Parathyroid adenoma (tissue), 2 donors: Measurements from ENCODE around the gene DNAJC7.

Source experiments
- H2AFZ ChIP-seq: fragments of 300-600 bp; sonication (generic); one replicate; pipeline ENCODE4 v1.7.0; 2017; ENCODE audit warnings: antibody characterized with exemption, mild to moderate bottlenecking
- H3K27ac ChIP-seq: fragments of 300-600 bp; sonication (generic); one replicate; pipeline ENCODE4 v1.7.0; 2017
- H3K27me3 ChIP-seq: fragments of 300-600 bp; sonication (generic); one replicate; pipeline ENCODE4 v1.7.0; 2017; ENCODE audit warnings: low read length; ENCODE audit not compliant: control insufficient read depth, insufficient read depth
- H3K36me3 ChIP-seq: fragments of 300-600 bp; sonication (generic); one replicate; pipeline ENCODE4 v1.7.0; 2017; ENCODE audit warnings: low read length; ENCODE audit not compliant: control insufficient read depth, insufficient read depth
- H3K4me1 ChIP-seq: fragments of 300-600 bp; sonication (generic); one replicate; pipeline ENCODE4 v1.7.0; 2017; ENCODE audit warnings: control low read depth
- H3K4me2 ChIP-seq: fragments of 300-600 bp; sonication (generic); one replicate; pipeline ENCODE4 v1.7.0; 2017; ENCODE audit warnings: low read length
- H3K4me3 ChIP-seq: fragments of 300-600 bp; sonication (generic); one replicate; pipeline ENCODE4 v1.7.0; 2017; ENCODE audit warnings: low read depth, low read length
- H3K79me2 ChIP-seq: fragments of 300-600 bp; sonication (generic); one replicate; pipeline ENCODE4 v1.7.0; 2017; ENCODE audit warnings: control low read depth
- H3K9ac ChIP-seq: fragments of 300-600 bp; sonication (generic); one replicate; pipeline ENCODE4 v1.7.0; 2017; ENCODE audit warnings: mild to moderate bottlenecking
- H3K9me3 ChIP-seq: fragments of 300-600 bp; sonication (generic); one replicate; pipeline ENCODE4 v1.7.0; 2017; ENCODE audit warnings: low read length; ENCODE audit not compliant: control insufficient read depth
- CTCF ChIP-seq: fragments of 300-600 bp; sonication (generic); IDR thresholded peaks from one replicate; pipeline ENCODE4 v1.7.0; 2017; ENCODE audit warnings: antibody characterized with exemption, mild to moderate bottlenecking
- donor health status: primary hyperparathyroidism.

The DNAJC7 gene

GRCh38 chr17:41973408-41973811, 43.8 kb downstream of the DNAJC7 start:
- no peak overlapping the region for H3K4me2 ChIP-seq
- H2AFZ ChIP-seq, result no peak overlapping the region
- H3K79me2 ChIP-seq, result no peaks in the 10 kb centered on the region
- no peak overlapping the region for H3K27ac ChIP-seq
- H3K9me3 ChIP-seq, result no peaks in the 10 kb centered on the region
- H3K27me3 ChIP-seq, result no peaks in the 10 kb centered on the region
- H3K4me1 ChIP-seq, result peaks cover 2% of the 10 kb centered on the region
- H3K4me3 ChIP-seq, result no peak overlapping the region
- H3K9ac ChIP-seq, result no peak overlapping the region
- TF ChIP-seq CTCF, result no peak
- no peaks in the 10 kb centered on the region for H3K36me3 ChIP-seq

DNA sequence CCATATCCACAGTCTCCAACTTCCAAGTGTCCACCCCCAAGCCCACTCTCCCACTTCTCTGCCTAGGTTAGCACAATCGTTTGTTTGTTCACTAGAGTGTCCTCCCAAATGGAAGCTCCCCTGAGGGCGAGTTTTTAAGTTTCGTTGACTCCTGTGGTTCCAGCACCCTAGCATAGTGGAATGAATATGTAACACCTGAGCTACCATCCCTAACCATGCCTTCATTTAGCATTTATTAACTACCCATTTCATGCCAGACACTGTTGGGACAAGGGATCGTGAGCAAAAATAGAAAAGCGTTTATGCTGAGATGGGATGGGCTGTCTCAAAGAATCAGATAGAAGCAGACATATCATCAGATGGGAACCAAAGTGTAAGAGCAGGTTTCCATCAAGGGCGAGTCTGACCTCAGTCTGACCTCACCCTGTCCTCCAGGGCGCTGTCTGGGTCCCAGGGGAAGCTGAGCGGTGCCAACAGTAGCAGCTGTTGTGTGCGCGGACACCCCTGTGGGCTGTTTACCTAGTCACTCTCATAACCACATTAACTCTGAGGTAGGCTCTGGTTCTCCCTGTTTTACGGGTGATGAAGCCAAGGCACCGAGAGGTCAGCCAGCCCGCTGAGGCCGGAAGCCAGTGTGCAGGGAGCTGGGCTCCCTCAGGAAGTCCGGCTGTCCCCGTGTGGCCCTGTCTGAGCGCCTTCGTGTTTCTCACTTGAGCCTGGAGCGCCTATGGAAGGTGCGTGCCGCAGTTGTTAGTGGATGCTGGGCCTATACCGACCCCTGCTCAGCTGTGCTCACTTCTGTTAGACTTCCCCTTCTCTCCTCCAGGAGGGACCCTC, 44.5 kb downstream of the DNAJC7 start:
- H3K4me1 ChIP-seq, result peaks cover 2% of the 10 kb centered on the region
- no peak overlapping the region for H3K4me2 ChIP-seq
- H3K79me2 ChIP-seq, result no peaks in the 10 kb centered on the region
- no peaks in the 10 kb centered on the region for H3K9me3 ChIP-seq
- no peak overlapping the region for H3K27ac ChIP-seq
- no peak overlapping the region for H2AFZ ChIP-seq
- no peak overlapping the region for H3K9ac ChIP-seq
- no peak overlapping the region for H3K4me3 ChIP-seq
- H3K36me3 ChIP-seq, result no peaks in the 10 kb centered on the region
- no peak for TF ChIP-seq CTCF
- no peaks in the 10 kb centered on the region for H3K27me3 ChIP-seq

DNA sequence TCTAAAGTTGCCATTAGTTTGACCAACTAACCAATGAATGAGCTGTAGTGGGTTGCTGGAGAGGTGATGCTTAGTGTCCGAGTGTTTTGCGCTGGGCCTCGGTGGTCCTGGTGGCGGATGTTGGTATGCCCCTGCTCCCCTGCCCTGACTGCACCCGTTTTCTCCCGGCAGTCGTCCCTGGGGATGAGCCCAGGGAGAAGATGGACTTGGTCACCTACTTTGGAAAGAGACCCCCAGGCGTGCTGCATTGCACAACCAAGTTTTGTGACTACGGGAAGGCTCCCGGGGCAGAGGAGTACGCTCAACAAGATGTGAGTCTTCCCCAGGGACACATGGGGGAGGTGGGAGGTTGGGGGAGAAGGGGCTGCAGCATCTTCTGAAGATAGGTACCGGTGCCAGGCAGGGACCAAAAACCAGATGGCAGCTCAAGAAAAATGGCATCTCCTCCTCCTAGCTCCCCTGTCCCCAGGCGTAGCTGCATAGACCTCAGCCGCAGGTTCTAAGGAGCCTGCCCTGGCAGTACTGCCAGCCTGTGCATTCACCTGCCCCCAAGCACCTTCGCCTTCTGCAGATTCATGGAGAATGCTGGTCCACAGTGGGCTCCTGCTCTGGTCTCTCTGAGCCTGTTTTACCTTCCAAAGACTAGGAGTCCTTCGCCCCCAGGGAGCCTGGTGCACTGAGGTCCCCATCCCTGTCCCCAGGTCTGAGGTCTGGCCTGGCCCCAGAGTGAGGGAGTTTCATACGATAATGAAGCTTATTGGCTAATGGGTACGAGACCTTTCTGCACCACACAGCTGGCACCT, 45.3 kb downstream of the DNAJC7 start:
- peaks cover 2% of the 10 kb centered on the region for H3K4me1 ChIP-seq
- no peak overlapping the region for H3K9ac ChIP-seq

GRCh38 chr17:41970901-41971331, 46.3 kb downstream of the DNAJC7 start:
- Histone ChIP-seq H3K27ac (no peak overlapping the region), H3K4me2 (no peak overlapping the region), H3K9me3 (no peaks in the 10 kb centered on the region), H3K4me3 (no peak overlapping the region), H3K79me2 (no peaks in the 10 kb centered on the region), H3K4me1 (peaks cover 2% of the 10 kb centered on the region), H2AFZ (no peak overlapping the region), H3K36me3 (no peaks in the 10 kb centered on the region), H3K9ac (no peak overlapping the region), H3K27me3 (no peaks in the 10 kb centered on the region)
- no peak for TF ChIP-seq CTCF

More for the DNA sequence above, 45.3 kb downstream of the DNAJC7 start:
- Histone ChIP-seq H3K4me2 (no peak overlapping the region), H3K9me3 (no peaks in the 10 kb centered on the region), H2AFZ (no peak overlapping the region), H3K27me3 (no peaks in the 10 kb centered on the region), H3K36me3 (no peaks in the 10 kb centered on the region), H3K4me3 (no peak overlapping the region), H3K79me2 (no peaks in the 10 kb centered on the region), H3K27ac (no peak overlapping the region)
- no peak for TF ChIP-seq CTCF
